NCI-H128 (cell line): ENCODE results near the gene AGXT.

Source experiments
- DNase-seq: peaks from one replicate; lab custom pipeline; 2025; ENCODE audit not compliant: unreplicated experiment; lab: John Stamatoyannopoulos, UW

The AGXT gene

GRCh38 chr2:240869109-240869955, 708 bp downstream of the AGXT start:
- DNase-seq = no peak

- no peak for DNase-seq
Measured at GRCh38 chr2:240869956-240870875, 1.6 kb downstream of the AGXT start.

- no peak for DNase-seq
Measured at GRCh38 chr2:240871071-240871958, 2.7 kb downstream of the AGXT start.

GRCh38 chr2:240872317-240873097, 3.9 kb downstream of the AGXT start:
- DNase-seq = no peak

GRCh38 chr2:240873098-240873788, 4.6 kb downstream of the AGXT start:
- DNase-seq = no peak

- DNase-seq = no peak
Measured at GRCh38 chr2:240873805-240874714, 5.4 kb downstream of the AGXT start.

- DNase-seq = no peak
Measured at GRCh38 chr2:240874715-240875227, 6.1 kb downstream of the AGXT start.

- DNase-seq = no peak
Measured at GRCh38 chr2:240875228-240876034, 6.8 kb downstream of the AGXT start.

- no peak for DNase-seq
Measured at GRCh38 chr2:240876035-240876474, 7.4 kb downstream of the AGXT start.

- DNase-seq = no peak
Measured at GRCh38 chr2:240876475-240877251, 8.0 kb downstream of the AGXT start.

- DNase-seq = no peak
Measured at GRCh38 chr2:240877460-240878340, 9.1 kb downstream of the AGXT start.

GRCh38 chr2:240878341-240878936, 9.8 kb downstream of the AGXT start:
- DNase-seq = no peak

- no peak for DNase-seq
Measured at GRCh38 chr2:240879105-240879504, 10.5 kb downstream of the AGXT start.

- no peak for DNase-seq
Measured at GRCh38 chr2:240881913-240882312, 13.3 kb downstream of the AGXT start.

- no peak for DNase-seq
Measured at GRCh38 chr2:240884221-240884620, 15.6 kb downstream of the AGXT start.
